HG02970 (cell line): ENCODE data around the gene HYAL3.
"Not testable (repeated sequence)": the region's sequence is repeated elsewhere in the genome, so short reads cannot be mapped to it uniquely, and the experiment has no call there.

Source experiments
- ATAC-seq: cut with Tn5 transposase; IDR thresholded peaks from one replicate; pipeline ENCODE4 v1.9.1; 2021; ENCODE audit warnings: mild to moderate bottlenecking, moderate library complexity, moderate number of reproducible peaks; ENCODE audit not compliant: unreplicated experiment, low FRiP score

HYAL3 gene

DNA sequence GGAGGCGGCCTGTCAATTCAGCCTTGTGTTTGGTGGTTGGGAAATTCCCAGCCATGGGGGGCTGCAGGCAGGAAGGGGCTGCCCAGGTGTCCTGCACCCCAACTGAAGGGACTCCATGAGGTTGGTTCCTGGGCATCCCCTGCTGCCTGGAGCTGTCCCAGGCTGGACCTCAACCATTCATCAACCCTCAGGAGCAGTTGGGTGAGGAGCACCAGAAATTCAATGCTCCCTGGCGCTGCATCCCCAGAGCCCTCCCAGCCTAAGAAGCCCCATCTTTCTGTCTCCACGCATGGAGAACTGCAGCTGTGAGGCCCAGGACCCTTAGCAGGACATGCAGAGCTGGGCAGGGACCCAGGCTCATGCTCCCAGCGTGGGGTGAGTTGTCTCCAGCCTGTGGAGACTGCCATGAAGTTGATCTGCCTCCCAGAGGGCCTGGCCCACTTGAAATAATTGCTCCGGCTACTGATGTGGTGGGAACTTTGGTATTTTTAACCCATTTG lies 38.2 kb downstream of the HYAL3 start:
- ATAC-seq: no peak

DNA sequence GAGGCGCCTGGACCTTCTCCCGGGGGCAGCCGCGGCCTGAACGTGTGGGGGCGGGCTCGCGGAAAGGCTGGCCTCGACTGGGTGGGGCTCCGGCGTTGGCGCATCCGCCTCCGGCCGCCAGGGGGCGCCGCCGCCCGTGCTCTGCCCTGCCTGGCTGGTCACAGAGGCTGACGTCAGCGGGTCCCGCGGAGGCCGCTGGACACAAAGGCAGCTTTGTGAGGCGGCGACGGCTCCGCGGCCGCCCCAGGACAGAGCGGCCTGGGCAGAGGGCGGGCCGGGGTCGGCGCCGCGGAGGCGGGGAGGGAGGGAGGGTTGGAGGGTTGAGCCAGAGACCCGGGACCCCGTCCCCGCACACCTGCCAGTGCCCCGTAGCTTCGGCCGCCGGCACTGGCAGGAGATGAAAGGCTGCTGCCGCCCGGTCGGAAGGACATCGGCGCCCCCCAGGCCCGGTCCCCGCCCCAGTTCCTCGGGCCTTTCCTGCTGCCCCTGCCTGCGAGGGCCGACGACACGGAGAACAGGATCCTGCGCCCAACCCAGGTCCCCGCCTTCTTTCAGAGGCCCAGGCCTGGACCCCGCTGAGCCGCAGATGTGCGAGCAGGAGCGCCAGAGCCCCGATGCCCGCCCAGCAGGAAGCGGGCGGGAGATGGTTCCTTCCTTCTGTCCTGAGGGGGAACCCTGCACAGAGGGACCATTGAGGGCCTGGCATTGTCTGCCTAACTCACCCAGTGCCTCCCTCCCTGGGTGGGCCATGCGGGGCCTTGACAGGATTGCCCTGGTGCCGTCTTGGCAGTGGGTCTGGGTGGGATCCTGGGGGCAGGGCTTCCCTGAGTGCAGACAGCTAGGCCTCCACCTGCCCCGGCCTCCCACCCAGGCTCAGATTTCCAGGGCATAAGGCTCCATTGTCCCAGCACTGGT lies 38.9 kb downstream of the HYAL3 start:
- peak; percentile 81 for ATAC-seq

DNA sequence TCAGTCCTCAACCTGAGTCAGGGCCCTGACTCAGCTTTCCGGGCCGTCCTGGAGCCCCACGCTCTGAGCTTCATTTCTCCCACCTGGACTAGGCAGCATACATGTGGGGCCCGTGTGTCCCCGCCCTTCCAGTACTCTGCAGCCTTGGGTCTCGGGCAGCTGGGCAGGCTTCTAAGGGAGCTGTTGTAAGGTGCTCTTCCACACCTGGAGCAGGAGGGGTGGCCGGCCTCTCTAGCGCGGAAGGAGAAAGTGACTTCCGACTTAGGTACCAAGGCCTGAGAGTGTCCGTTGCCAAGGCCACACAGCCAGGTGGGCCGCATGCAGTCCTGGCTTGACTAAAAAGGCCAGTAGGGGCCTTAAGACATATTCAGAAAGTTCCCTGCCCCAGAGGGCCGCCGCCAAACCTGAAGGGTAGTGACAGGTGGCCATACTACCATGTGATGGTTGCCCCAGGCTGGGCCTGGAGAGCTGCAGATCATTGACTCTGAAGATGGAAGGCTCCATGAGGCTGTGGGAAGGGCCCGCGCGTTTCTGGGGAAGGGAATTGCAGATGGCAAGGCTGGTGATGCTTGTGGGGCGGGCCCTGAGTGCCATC lies 39.7 kb downstream of the HYAL3 start:
- peak; percentile 21 for ATAC-seq

DNA sequence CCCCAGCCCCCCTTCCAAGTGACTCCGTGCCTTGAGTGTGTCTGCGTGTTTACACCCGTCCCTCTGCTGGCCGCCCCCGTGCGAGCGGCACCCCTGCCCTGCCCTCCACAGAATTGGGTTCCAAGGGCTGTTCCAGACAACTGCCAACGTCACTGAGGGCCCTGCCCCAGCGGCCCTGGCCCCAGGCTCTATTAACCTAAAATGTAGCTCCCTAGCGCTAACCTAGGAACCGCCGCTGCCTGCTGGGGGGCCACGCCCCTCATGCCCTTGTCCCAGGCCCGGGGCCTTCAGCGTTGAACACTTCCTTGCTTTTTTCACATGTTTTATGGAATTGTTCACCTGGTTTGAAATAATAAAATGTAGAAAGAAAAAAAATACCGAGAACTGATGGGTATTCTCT lies 40.2 kb downstream of the HYAL3 start:
- ATAC-seq: no peak

DNA sequence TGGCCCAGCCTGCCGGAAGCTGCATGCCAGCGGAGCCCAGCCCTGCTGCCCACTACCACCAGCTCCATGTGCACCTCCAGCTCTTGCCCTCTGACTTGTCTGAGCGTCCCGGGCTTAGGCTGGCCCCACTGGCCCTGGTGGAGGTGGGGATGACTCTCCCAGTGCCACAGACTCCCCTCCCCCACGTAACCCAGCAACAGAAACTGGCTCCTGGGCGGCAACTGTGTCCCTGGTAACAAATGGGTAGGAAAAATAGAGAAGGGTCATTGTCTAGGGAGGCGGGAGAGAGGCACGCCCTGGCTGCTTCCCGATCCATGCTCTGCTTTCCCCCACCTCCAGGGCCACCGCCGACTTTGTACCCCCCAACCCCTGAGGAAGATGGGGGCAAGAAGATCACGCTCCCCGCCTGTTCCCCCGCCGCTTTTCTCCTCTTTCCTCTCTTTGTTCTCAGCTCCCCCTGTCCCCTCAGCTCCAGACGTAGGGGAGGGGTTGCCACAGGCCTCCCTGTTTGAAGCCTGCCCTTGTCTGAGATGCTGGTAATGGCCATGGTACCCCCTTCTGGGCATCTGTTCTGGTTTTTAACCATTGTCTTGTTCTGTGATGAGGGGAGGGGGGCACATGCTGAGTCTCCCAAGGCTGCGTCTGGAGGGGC lies 41.0 kb downstream of the HYAL3 start:
- ATAC-seq: no peak

DNA sequence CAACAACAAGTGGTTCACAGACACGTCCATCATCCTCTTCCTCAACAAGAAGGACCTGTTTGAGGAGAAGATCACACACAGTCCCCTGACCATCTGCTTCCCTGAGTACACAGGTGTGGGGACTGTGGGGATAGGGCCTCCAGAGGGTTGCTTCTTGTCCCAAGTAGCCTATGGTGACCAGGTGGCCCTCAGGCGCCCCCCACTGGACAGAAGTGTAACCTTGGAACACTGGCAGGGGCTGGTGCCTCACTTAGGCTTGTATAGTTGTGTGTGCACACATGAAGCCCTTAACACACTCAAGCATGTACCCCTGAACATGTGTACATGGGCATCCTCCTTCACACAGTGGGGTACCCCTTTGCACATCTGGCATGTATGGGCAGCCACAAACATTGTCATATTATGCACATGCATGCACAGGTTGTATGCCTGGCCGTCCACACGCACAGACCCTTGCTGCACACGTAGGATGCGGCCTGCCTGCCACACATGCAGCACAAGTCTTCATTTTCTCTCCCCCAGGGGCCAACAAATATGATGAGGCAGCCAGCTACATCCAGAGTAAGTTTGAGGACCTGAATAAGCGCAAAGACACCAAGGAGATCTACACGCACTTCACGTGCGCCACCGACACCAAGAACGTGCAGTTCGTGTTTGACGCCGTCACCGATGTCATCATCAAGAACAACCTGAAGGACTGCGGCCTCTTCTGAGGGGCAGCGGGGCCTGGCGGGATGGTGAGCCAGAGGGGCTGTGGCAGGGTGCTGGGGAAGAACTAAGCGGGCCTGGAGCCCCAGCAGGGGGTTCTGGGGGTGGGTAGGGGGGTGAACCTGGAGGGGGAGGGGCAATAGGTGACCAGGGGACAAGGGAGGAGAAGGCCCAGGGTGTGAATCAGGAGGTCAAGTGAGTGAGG lies 42.0 kb downstream of the HYAL3 start:
- ATAC-seq: no peak

DNA sequence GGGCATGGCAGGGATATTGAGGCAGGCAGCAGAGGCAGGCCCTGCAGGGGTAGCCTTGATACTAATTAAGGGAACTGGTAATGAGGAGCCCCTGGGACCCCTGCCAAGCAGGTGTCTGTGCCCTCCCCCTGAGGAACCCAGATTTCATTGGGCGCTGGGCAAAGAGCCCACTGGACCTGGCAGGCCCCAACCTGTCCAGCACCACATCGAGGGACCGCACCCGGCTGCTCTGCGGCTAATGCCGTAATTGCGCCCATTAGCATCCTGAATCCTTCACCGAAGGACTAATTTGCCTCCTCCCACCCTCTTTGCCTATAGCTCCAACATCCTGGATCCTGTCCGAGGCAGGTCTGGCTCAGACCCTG lies 44.0 kb downstream of the HYAL3 start:
- no peak for ATAC-seq

DNA sequence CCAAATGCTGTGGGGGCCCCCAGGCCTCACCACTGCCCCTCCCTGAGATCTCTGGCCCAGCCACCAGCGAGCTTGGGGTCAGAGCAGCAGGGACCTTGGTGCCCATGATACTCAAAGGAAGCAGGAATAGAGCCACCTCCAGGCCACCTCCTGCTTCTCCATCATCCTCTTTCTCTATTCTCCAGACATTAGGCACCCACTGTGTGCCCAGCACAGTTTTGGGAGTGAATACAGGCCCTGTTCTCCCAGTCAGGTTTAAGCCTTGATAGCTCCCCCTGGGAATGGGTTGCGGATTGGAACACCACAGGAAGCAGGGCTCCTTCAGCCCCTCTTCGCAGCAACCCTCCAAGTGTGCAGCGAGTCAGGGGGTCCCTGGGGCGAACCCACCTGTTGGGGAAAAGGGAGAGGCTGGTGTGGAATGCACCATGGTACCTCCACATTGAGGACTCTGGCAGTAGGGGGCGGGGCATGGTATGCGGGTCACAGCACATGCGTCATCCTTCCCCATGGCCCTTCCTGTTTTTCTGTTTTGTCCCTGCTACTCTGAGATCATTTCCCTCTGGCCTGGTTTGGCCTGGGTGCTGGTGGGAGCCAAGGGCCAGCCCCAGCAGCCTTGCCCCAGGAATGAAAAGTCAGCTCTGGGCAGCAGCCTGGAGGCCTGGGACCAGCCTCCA lies 44.5 kb downstream of the HYAL3 start:
- no peak for ATAC-seq

DNA sequence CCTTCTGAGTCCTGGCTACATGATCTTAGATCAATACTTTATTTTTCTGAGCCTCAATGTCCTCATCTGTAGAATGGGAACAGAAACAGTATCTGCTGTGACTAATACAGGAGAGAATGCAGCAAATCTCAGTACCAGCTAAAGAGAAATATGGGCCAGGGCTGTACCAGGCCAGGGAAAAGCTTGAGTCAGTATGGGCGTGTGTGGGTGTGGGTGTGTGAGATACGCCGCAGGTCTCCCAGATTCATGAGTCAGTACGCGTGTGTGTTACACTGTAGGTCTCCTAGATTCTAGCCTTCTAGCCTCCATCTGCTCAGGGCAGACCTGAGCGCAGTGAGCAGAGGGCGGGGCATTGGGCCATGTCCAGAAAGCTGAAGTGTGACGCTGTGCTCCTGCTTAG lies 48.0 kb downstream of the HYAL3 start:
- ATAC-seq: no peak

DNA sequence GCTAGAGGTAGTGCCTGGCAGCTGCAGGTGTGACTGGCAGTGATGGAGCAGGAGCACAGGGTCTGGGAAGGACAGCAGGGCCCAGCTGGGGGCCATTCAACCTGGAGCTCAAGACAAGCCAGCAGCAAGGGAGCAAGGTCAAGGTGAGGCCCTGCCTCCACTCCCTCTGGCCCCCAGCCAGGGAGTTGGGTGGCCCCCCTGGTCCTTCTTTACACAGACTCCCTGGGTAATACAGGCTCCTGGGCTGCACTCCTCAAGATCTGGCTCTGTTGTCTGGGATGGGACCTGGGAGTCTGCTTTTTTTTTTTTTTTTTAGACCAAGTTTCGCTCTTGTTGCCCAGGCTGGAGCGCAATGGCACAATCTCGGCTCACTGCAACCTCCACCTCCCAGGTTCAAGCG lies 48.7 kb downstream of the HYAL3 start:
- no peak for ATAC-seq

DNA sequence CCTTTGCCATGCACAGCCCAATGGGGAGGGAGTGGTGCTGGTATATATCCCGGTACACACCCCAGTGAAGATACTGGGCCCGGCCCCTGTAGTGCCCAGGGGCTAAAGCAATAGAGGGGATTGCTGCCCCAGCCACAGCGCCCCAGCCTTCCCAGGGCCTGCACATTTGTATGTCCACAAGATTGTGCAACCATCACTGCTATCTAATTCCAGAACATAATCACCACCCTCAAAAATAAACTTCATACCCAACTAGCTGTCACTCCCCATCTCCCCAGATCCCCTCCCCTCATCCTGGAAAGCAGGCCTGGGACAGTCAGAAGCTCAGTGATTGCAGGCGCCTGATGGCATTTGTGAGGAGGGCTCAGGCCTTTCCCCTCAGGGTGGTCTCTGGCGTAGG lies 49.7 kb downstream of the HYAL3 start:
- no peak for ATAC-seq

DNA sequence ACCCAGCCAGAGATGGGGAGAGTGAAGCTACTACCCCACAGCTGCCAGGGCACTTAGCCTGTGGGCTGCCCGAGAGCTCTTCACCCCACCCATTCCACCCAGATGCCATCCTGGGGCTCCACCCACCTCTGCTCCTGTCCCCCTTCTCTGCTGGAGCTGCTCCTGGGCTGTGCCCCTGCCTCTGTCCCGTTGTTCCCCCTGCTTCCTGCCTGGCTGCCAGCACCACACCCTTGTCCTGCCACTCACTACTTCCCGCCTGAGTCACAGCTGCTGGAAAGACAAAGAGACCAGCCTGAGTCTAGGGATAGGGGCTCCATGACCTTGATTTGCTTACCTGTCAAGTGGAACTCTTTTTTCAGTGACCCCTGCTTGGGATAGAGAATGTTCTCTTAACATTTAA lies 50.8 kb downstream of the HYAL3 start:
- no peak for ATAC-seq

DNA sequence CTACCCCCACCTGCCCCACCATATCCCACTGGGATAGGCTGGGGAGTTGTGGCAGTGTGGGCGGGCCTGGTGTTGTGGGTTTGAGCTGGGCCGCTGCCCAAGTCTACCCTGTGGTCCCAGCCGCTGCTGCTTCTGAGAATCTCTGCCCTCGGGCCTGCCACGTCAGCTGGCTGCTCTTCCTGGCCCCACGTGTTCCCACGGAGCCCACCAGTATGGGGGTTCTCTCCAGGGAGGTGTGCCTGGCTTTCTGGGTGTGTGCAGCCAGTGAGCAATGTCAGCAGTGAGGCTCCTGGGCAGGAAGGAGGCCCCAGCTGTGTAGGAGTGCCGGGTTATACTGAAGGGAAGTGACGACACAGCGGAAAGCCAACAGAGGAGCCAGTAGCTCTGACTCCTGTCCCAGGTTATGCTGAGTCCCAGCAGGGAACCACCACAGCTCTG lies 52.7 kb downstream of the HYAL3 start:
- ATAC-seq: peak; percentile 29

DNA sequence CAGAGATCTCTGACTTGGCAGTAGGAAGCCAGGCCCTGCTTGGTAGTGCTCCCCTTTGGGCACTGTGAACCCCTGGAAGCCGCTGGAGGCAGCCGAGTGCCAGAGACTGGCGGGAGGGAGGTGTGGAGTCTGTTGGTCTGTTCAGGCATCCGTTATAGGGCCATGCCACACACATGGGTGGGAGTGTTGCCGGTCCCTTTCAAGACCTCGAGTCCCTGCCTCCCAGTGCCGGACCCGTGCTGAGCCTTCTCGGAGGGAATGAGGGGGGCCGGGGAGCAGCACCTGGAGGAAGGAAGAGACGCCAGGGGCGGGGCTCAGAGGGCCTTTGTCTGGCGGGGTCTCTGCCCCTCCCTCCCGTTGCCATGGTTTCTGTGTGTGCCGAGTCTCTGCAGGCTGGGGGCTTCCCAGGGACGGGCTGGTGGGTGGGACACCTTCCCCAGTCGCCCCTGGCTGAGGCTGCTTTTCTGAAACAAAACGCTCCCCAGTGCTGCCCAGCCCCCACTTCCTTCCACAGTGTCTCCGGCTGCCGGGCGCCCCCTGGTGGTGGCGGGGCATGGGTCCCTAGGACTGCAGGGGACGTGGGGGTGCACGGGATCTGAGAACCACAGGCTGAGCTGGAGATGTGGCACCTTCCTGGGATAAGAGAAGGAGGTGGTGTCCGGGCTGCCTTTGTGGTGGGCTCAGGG lies 53.2 kb downstream of the HYAL3 start:
- peak; percentile 61 for ATAC-seq

DNA sequence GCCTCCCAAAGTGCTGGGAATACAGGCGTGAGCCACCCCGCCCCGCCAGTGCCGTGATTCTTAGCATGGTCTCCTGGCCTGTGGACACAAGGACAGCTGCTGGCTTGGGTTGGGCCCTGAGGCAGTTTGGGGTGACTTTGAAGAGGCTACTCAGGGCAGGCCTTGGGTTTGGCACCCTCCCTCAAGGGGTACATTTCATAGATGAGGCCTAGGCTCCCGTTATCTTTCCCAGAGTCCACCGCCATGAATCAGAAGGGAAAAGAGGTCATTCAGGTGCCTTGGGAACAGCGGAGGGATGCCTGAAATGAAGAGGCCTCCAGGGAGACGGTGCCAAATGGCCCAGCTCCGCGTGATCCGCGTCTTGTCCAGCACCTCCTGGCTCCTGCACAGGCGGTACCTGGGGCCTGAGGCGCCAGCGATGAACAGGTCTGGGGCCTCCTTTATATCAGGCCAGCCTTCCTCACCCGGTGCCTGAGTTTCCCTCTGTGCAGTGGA lies 53.9 kb downstream of the HYAL3 start:
- no peak for ATAC-seq

DNA sequence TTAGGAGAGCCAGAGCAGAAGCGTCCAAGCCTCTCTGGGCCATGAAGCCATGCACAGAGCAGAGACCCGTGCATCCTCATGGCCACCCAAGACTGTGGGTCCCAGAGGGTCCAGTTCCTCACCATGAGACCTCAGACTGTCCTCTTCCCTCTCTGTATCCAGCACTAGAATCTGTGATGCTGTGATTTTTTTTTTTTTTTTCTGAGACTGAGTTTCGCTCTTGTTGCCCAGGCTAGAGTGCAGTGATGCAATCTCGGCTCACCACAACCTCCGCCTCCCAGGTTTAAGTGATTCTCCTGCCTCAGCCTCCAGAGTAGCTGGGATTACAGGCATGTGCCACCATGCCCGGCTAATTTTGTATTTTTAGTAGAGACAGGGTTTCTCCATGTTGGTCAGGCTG lies 54.4 kb downstream of the HYAL3 start:
- not testable (repeated sequence) for ATAC-seq

DNA sequence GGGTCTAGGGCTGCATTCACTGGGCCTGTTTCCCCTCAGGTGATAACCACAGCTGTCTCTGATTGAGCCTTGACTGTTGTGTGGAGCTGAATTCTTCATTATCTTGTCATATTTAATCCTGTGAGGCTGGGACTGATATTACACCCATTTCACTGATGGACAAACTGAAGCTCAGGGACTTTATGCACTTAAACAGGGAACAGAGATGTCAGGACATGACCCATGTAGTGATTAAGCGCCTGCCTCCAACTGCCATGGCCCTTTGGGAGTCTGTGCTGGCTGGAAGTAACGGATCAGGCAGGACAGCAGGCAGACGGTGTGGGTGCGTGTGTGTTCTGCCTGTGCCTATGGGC lies 55.7 kb downstream of the HYAL3 start:
- no peak for ATAC-seq

DNA sequence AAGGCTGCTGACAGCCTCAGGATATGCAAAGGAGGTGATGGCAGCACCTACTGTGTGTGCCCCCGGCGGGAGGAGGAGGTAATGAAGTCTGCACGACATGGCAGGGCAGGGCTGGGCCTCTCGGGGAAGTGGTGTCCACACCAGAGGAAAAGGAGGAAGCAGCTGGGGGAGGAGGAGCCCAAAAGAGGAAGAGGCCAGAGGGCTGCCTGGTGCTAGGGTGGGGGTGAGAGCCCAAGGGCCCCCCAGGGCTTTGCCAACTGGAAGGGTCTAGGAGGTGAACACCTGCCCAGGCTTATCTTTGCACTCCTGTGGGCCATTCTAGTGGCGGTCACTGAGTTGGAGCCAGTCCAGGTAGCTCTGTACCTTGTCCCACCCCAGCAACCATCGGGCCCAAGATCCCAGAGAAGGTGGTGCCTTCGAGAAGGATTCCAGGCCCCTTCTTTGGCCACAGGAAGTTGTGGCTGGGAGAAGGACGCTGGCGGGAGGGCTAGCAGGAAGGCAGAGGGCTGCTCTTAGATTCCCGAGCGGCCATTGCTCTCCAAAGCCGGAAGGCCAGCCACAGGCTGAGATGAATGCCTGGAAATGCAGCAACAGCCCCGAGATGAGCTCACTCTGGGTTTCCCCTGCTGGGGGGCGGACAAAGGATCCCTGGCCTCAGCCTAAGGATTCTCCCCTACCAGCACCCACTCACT lies 56.2 kb downstream of the HYAL3 start:
- no peak for ATAC-seq
